Right kidney (tissue), 1 donor: ENCODE measurements around the gene POLR3H.

ENCODE experiments used
- DNase-seq: peaks from one replicate; pipeline ENCODE4 v3.0.0-alpha.2; 2016

POLR3H gene

GRCh38 chr22:41517172-41518047, 26.9 kb downstream of the POLR3H start:
- peak; percentile 54 for DNase-seq

GRCh38 chr22:41516462-41516861, 27.8 kb downstream of the POLR3H start:
- no peak for DNase-seq

- no peak for DNase-seq
Measured at GRCh38 chr22:41513391-41513790, 30.9 kb downstream of the POLR3H start.

- peak; percentile 52 for DNase-seq
Measured at GRCh38 chr22:41512421-41513194, 31.7 kb downstream of the POLR3H start.

GRCh38 chr22:41511521-41511968, 32.7 kb downstream of the POLR3H start:
- no peak for DNase-seq

GRCh38 chr22:41508770-41509170, 35.5 kb downstream of the POLR3H start:
- DNase-seq, result no peak

- no peak for DNase-seq
Measured at GRCh38 chr22:41507330-41508063, 36.8 kb downstream of the POLR3H start.

- no peak for DNase-seq
Measured at GRCh38 chr22:41505511-41506220, 38.6 kb downstream of the POLR3H start.

GRCh38 chr22:41504816-41505215, 39.5 kb downstream of the POLR3H start:
- no peak for DNase-seq

- no peak for DNase-seq
Measured at GRCh38 chr22:41504397-41504796, 39.9 kb downstream of the POLR3H start.

- DNase-seq, result no peak
Measured at GRCh38 chr22:41501209-41501608, 43.1 kb downstream of the POLR3H start.

GRCh38 chr22:41500303-41500702, 44.0 kb downstream of the POLR3H start:
- no peak for DNase-seq

GRCh38 chr22:41499624-41500280, 44.5 kb downstream of the POLR3H start:
- no peak for DNase-seq

GRCh38 chr22:41498303-41498835, 45.9 kb downstream of the POLR3H start:
- no peak for DNase-seq

GRCh38 chr22:41491374-41492100, 52.7 kb downstream of the POLR3H start:
- no peak for DNase-seq

GRCh38 chr22:41488596-41489385, 55.5 kb downstream of the POLR3H start:
- DNase-seq, result no peak

- DNase-seq, result no peak
Measured at GRCh38 chr22:41488076-41488475, 56.2 kb downstream of the POLR3H start.

- DNase-seq, result no peak
Measured at GRCh38 chr22:41487037-41487935, 57.0 kb downstream of the POLR3H start.

- DNase-seq, result no peak
Measured at GRCh38 chr22:41485033-41485432, 59.2 kb downstream of the POLR3H start.
